ENCODE measurements around the gene ASRGL1. TPM values are rescaled to one million over a fixed set of nuclear protein-coding genes. Genes with fewer than 3 reads are reported as not detected.

The ASRGL1 gene
- total RNA-seq, 1 donor from 2014 or later: 54.8 TPM

DNA sequence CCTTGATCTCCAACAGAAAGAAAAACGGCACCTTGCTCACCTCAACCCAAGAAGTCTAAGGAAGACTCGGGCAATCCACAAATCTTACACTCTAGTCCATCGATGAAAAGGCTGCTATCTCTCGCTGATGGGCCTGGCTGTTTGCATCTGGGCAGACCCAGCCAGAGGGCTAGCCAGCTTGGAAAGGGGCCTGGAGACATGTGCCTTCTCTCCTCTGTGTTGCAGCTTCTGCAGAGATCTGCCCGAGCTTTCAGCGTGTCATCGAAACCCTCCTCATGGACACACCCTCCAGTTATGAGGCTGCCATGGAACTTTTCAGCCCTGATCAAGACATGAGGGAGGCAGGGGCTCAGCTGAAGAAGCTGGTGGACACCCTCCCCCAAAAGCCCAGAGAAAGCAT, 84.7 kb downstream of the ASRGL1 start:
- Histone ChIP-seq H3K4me3 (no peak overlapping the region), H3K27ac (no peak overlapping the region), H3K9me3 (no peaks in the 10 kb centered on the region), H3K36me3 (no peaks in the 10 kb centered on the region), H3K27me3 (no peaks in the 10 kb centered on the region), H3K4me1 (no peaks in the 10 kb centered on the region)
- intact Hi-C loops (cut with DNase I): loop anchor here (5.0 to 10.0 kb wide), 2 partner anchors 113 to 145 kb away; no protein-coding TSS in a partner anchor
- no peak for DNase-seq
- no peak for ATAC-seq
- no peak for TF ChIP-seq CTCF (IDR thresholded peaks at IDR 0.05)

GRCh38 chr11:62423012-62423411, 85.8 kb downstream of the ASRGL1 start:
- ATAC-seq (no peak), DNase-seq (no peak)
- H3K36me3 ChIP-seq: no peaks in the 10 kb centered on the region
- intact Hi-C loops (cut with DNase I): loop anchor here (5.0 to 10.0 kb wide), 2 partner anchors 112 to 144 kb away; no protein-coding TSS in a partner anchor
- H3K4me1 ChIP-seq: no peaks in the 10 kb centered on the region
- no peaks in the 10 kb centered on the region for H3K9me3 ChIP-seq
- TF ChIP-seq CTCF (IDR thresholded peaks at IDR 0.05): no peak
- no peaks in the 10 kb centered on the region for H3K27me3 ChIP-seq
- no peak overlapping the region for H3K4me3 ChIP-seq
- no peak overlapping the region for H3K27ac ChIP-seq

- DNase-seq (no peak), ATAC-seq (no peak)
- Histone ChIP-seq H3K36me3 (no peaks in the 10 kb centered on the region), H3K9me3 (no peaks in the 10 kb centered on the region), H3K27ac (peak overlapping the region; percentile 47), H3K4me3 (no peak overlapping the region), H3K27me3 (no peaks in the 10 kb centered on the region), H3K4me1 (peaks cover 13% of the 10 kb centered on the region)
- intact Hi-C loops (cut with DNase I): loop anchor here (10.0 kb wide), 1 partner anchor 107 kb away; no protein-coding TSS in a partner anchor
- no peak for TF ChIP-seq CTCF (IDR thresholded peaks at IDR 0.05)
Measured at GRCh38 chr11:62427630-62428233, 90.5 kb downstream of the ASRGL1 start.

DNA sequence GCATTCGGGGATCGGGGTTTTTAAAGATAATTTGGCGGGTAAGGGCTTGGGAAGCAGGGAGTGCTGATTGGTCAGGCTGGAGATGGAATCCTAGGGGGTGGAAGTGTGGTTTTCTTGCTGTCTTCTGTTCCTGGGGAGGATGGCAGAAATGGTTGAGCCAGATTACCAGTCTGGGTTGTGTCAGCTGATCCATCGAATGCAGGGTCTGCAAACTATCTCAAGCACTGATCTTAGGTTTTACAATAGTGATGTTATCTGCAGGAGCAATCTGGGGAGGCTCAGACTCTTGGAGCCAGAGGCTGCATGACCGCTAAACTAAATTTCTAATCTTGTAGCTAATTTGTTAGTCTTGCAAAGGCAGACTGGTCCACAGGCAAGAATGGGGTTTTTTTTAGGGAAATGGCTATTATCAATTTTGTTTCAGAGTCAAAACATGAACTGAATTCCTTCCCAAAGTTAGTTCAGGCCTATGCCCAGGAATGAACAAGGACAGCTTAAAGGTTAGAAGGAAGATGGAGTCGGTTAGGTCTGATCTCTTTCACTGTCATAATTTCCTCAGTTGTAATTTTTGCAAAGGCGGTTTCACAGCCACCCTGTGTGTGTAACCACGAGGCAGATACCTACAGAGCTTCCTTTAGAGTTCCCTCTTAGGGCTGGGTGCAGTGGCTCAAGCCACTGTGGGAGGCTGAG, 91.8 kb downstream of the ASRGL1 start:
- Histone ChIP-seq H3K27ac (no peak overlapping the region), H3K36me3 (no peaks in the 10 kb centered on the region), H3K9me3 (no peaks in the 10 kb centered on the region), H3K4me1 (peaks cover 22% of the 10 kb centered on the region), H3K27me3 (no peaks in the 10 kb centered on the region), H3K4me3 (no peak overlapping the region)
- TF ChIP-seq CTCF (IDR thresholded peaks at IDR 0.05): no peak
- intact Hi-C loops (cut with DNase I): loop anchor here (10.0 kb wide), 1 partner anchor 106 kb away; no protein-coding TSS in a partner anchor
- ATAC-seq (no peak), DNase-seq (no peak)

- H3K4me1 ChIP-seq: peaks cover 23% of the 10 kb centered on the region
- DNase-seq (no peak), ATAC-seq (no peak)
- TF ChIP-seq CTCF (IDR thresholded peaks at IDR 0.05): no peak
- H3K9me3 ChIP-seq: no peaks in the 10 kb centered on the region
- H3K4me3 ChIP-seq: no peak overlapping the region
- no peaks in the 10 kb centered on the region for H3K36me3 ChIP-seq
- H3K27ac ChIP-seq: no peak overlapping the region
- H3K27me3 ChIP-seq: no peaks in the 10 kb centered on the region
- intact Hi-C loops (cut with DNase I): loop anchor here (10.0 kb wide), 1 partner anchor 54 kb away; no protein-coding TSS in a partner anchor
Measured at GRCh38 chr11:62430425-62430824, 93.2 kb downstream of the ASRGL1 start.

Data from upper lobe of right lung (tissue), 1 donor.